Mesangial cell (primary cell): ENCODE data around the gene ZDHHC12. TPM values are rescaled to one million over a fixed set of nuclear protein-coding genes. Genes with fewer than 3 reads are reported as not detected.

Experiments
- total RNA-seq: library from RNA; depleted of rRNA; stranded (reverse); fragments of >200 nt; gene quantifications from 2 replicates; pipeline ENCODE4 v1.2.3, GENCODE V29; 2015

Gene ZDHHC12, protein sequence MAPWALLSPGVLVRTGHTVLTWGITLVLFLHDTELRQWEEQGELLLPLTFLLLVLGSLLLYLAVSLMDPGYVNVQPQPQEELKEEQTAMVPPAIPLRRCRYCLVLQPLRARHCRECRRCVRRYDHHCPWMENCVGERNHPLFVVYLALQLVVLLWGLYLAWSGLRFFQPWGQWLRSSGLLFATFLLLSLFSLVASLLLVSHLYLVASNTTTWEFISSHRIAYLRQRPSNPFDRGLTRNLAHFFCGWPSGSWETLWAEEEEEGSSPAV
- 111 and 159 TPM in 2 replicates for total RNA-seq

GRCh38 chr9:128723866-128724743 is at the start of gene ZDHHC12:
ZDHHC12 (minus strand) TSS chr9:128724127; CDS start chr9:128724093, 34 bp downstream.

GRCh38 chr9:128771745-128772519 is 48.0 kb upstream of the ZDHHC12 start, which contains the start of gene ZER1:
ZER1 (minus strand) TSS chr9:128771927; CDS start chr9:128755565, 16,362 bp downstream.

GRCh38 chr9:128702445-128702948 is 21.4 kb downstream of the ZDHHC12 start, which contains the start of gene PKN3:
PKN3 (plus strand) TSS chr9:128702503; CDS start chr9:128702916, 413 bp downstream.

GRCh38 chr9:128688501-128689292 is 35.2 kb downstream of the ZDHHC12 start, which contains the start of gene SET:
SET (plus strand) TSS chr9:128689222; CDS start chr9:128689583, 361 bp downstream.

Other genes starting within 250 kb of the ZDHHC12 start
- 18.5 and 20.9 TPM in 2 replicates for gene GLE1, start 219.4 kb downstream of the ZDHHC12 start, total RNA-seq
- gene SPTAN1, start 171.5 kb downstream of the ZDHHC12 start, total RNA-seq = 280 and 302 TPM in 2 replicates
- 103 and 125 TPM in 2 replicates for gene DYNC2I2, start 67.3 kb downstream of the ZDHHC12 start, total RNA-seq
- 141 and 170 TPM in 2 replicates for gene SET, start 34.9 kb downstream of the ZDHHC12 start, total RNA-seq
- 7.6 and 23.8 TPM in 2 replicates for gene PKN3, start 21.6 kb downstream of the ZDHHC12 start, total RNA-seq
- gene ZER1, start 47.8 kb upstream of the ZDHHC12 start, total RNA-seq = 24.0 and 72.0 TPM in 2 replicates
- gene TBC1D13, start 63.1 kb upstream of the ZDHHC12 start, total RNA-seq = 13.7 and 18.9 TPM in 2 replicates
- gene ENDOG, start 94.4 kb upstream of the ZDHHC12 start, total RNA-seq = 32.8 and 39.4 TPM in 2 replicates
- gene SPOUT1, start 105.7 kb upstream of the ZDHHC12 start, total RNA-seq = 31.1 and 43.5 TPM in 2 replicates
- gene KYAT1, start 157.8 kb upstream of the ZDHHC12 start, total RNA-seq = 14.5 and 15.1 TPM in 2 replicates
- gene LRRC8A, start 158.0 kb upstream of the ZDHHC12 start, total RNA-seq = 66.5 and 72.4 TPM in 2 replicates
- gene PHYHD1, start 196.9 kb upstream of the ZDHHC12 start, total RNA-seq = 6.0 and 24.7 TPM in 2 replicates
- 26.7 and 27.7 TPM in 2 replicates for gene DOLK, start 223.5 kb upstream of the ZDHHC12 start, total RNA-seq
- gene NUP188, start 223.6 kb upstream of the ZDHHC12 start, total RNA-seq = 30.3 and 77.1 TPM in 2 replicates